HG02970 (cell line): ENCODE results near the gene HECTD1.
"Not testable (repeated sequence)": the region's sequence is repeated elsewhere in the genome, so short reads cannot be mapped to it uniquely, and the experiment has no call there.

Experiments
- ATAC-seq: cut with Tn5 transposase; IDR thresholded peaks from one replicate; pipeline ENCODE4 v1.9.1; 2021; ENCODE audit warnings: mild to moderate bottlenecking, moderate library complexity, moderate number of reproducible peaks; ENCODE audit not compliant: unreplicated experiment, low FRiP score

HECTD1 gene

DNA sequence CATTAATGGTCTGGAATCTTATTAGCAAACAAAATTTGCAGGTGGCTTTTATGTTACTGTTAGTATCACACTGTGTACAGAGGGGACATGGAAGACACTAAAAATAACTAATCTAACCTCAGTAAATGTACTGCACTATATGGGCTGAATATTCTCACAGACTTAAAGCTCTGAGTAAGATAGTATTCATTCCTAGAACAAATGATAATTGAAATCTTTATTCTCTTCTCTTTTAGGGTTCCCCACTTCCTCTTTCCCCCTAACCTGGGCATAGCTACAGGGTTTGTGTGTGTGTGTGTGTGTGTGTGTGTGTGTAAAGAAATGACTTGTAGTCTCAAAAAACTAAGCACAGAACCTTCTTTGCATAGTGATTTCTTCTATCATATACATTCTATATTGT lies 21.4 kb upstream of the HECTD1 start:
- peak; percentile 68 for ATAC-seq

DNA sequence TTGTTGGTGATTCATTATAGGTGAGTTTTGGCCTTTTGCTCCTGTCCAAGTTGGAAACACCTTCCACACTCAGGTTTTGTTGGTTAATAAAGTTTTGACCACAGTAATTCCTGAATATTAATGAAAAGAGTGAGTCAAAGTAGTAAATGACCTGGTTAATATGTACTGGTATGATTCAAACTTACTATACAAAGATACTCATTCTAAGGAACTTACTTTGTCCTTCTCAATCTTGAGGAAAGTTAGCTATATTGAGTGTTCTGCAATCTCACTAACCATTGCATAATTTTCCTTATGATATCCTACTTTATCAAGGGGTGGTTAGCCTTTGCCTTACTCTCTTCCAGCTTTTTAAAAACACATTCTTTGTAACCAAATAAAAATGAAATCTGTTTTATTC lies 20.9 kb upstream of the HECTD1 start:
- ATAC-seq, result no peak

DNA sequence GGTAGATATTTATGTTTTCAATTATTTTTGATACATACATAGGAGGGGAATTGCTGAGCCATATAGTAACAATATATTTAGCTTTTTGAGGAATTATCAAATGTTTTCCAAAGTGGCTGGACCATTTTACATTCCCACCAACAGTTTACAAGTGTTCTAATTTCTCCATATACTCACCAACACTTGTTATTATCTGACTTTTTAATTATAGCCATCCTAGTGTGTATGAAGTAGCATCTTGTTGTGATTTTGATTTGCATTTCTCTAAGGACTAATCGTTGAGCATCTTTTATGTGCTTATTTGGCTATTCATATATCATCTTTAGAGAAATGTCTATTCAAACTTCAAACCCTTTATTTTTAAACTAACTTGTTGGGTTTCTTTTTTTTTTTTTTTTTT lies 17.2 kb upstream of the HECTD1 start:
- no peak for ATAC-seq

DNA sequence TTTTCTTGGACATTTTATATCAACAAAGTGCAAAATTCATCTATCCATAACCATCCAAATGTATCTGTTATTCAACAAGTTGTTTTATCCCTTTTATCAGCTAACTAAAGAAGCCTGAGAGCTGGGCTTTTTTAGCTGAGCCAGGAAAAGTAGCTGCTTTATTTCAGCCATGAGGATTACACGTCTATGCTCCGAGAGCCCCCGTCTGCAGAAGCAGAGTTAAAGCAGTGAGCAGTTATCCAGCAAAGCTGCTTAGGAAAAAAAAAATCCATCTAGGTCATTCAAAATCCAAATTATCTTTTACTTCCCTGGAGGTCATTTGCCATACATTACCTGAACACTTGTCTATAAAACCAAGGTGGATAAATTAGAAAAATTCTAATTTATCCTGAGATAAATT lies 15.7 kb upstream of the HECTD1 start:
- no peak for ATAC-seq

DNA sequence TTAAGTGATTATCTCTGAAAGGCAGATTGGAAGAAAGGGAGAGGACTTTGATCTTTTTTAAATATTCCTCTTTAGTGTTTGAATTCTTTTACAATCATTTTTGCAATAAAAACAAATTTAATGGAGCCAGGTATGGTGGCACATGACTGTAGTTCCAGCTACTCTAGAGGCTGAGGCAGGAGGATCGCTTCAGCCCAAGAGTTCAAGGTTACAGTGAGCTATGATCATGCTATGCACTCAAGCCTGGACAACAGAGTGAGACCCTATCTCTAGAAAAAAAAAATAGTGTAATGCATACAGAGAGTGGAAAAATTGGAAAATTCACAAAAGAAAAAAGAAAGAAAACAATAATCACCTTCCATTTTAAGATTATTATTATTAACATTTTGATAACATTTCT lies 15.2 kb upstream of the HECTD1 start:
- ATAC-seq, result no peak

DNA sequence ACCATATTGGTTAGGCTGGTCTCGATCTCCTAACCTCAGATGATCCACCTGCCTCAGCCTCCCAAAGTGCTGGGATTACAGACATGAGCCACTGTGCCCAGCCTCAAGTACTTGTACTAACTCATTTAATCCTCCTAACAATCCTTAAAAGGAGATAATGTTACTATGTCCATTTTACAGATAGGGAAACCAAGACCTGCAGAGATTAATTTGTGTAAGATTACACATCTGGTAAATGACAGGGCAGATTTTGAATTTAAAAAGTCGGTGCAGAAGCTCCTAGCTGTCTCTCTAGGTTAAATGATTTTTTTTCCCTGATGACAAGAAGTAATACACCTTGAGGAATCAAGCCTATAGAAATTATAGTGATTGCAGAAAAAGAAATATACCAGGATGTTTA lies 13.7 kb upstream of the HECTD1 start:
- ATAC-seq, result no peak

DNA sequence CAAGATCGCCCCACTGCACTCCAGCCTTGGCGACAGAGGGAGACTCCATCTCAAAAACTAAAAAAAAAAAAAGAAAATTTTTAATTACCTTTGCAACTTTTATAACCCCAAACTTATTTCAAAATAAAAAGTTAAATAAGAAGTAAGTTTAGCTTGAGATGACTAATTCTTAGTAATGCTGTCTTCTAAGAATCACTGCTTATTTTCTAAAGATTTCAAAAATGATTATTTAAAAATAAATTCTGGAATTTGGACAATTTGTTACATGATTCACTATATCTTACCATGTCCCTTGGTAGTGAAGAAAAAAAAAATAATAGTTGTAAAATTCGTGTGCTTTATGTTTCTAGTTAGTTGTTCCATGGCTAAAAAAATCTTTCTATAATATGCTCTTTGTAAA lies 11.6 kb upstream of the HECTD1 start:
- ATAC-seq, result no peak

DNA sequence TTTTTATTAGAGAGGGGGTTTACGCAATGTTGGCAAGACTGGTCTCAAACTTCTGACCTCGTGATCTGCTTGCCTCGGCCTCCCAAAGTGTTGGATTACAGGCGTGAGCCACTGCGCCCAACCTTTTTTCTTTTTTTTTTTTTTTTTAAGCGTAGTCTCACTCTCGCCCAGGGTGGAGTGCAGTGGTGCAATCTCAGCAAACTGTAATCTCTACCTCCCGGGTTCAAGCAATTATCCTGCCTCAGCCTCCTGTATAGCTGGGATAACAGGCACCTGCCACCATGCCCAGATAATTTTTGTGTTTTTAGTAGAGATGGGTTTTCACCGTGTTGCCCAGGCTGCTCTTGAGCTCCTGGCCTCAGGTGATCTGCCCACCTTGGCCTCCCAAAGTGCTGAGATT lies 8.8 kb upstream of the HECTD1 start:
- no peak for ATAC-seq

DNA sequence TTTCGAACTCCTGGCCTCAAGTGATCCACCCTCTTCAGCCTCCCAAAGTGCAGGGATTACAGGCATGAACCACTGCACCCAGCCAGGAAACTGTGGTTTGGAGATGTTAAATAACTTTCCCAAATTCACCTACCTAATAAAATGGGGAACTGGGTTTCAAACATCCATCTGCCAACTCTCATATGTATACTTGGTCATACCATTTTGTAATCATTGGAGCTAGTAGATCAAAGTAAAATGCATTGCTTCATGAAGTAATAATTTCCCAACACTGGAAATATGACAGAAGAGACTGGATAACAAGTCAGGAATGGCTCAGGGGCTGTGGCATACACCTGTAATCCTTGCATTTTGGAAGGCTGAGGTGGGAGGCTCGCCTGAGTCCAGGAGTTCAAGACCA lies 5.3 kb upstream of the HECTD1 start:
- no peak for ATAC-seq

DNA sequence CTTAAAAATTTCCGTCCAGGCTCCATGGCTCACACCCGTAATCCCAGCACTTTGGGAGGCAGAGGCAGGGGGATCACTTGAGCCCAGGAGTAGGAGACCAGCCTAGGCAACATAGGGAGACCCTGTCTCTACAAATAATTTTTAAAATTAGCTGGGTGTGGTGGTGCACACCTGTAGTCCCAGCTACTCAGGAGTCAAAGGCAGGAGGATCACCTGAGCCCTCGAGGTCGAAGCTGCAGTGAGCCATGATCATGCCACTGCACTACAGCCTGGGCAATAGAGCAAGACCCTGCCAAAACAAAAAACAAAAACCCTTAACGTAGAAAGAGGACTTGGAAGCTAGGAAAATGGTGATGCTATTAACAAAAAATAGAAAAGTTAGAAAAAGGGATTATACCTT lies 2.0 kb upstream of the HECTD1 start:
- ATAC-seq, result no peak

DNA sequence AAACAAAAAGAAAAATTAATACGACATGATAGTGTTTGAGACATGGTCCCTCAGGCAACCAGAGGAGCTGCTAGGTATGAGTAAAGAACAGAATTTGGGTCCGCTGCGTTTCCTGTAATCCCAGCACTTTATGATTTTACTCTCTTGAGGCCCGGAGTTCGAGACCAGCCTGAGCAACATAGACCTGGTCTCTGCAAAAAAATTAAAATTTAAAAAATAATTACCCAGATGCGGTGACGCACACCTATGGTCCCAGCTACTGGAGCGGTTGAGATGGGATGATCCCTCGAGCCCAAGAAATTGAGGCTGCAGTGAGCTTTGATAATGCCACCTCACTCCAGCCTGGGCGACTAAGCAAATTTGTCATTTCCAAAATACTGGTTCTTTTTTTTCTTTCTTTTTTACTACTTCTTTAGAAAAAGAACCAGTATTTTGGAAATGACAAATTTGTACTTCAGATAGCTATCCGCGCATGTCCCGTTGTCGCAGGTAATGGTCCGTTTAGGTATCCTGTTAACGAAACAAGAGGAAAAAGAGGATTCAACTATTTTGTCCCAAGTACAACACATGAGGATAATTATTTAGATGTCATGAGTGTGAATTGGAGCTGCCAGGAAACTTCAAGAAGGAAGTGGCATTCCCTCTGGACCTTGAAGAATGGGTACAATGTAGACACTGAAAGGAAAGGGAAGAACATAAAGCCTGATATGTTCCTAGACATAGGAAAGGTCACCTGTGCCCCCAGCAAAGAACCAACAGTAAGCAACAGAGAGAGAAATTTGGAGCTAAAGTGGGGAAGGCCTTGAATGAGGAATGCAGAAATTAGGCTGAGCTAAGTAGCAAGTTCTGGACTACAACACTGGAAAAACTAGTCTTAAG lies 1.2 kb upstream of the HECTD1 start:
- no peak for ATAC-seq

DNA sequence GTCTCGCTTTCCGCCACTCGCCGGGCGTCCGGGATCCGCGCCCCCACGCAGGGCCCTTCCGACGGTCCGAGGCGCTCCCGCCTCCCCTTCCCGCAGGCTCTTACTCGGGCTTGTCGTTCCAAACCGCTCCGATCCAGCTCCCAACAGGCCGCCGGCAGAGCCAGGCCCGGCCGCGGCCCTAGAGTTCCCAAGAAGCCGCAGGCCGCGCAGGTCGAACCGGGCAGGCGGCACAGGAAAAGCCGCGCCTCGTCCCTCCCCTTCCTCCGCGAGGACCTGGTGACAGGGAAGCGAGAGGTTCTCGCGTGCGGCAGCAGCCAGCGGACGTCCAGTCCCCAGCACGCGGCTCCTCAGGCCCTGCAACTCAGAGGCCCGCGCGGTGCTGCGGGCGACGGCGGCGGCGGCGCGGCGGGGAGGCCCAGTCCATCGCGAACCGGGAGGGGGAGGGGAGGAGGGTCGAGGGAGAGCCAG lies 272 bp downstream of the HECTD1 start:
- no peak for ATAC-seq

DNA sequence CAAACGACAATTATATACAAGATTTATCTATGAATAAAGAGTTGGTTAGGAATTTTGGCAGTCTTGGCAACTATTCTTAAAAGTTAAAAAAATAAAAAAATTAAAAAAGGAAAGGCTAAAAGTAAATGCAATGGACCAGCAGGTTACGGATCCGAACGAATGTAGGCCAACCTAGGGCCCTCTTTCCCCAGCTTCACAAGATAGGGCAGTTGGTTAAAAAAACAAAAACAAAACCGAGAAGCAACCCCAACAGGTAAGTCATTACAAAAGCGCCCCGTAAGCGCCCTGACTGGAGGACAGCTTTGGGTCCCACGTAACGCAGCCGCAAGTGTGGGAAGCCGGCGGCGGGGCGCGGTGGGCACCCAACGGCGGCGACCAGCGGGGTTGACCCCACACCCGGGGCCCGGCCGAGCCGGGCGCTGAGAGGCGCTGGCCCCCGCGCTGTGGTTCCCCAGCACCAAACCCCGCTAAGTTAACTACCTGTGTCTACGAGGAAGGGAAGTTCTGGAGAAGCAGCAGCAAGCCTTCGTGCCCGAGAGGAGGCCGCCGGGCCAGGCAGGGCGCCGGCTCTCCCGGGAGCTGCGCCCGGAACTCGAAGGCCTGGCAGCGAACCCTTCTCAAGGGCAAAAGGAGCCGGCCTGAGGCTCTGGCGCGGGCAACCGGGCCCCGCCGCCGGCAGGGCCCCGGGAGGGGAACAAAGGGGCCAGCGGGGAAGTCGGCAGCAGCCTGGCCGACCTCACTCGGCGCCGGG lies 882 bp downstream of the HECTD1 start:
- ATAC-seq, result peak; percentile 17

DNA sequence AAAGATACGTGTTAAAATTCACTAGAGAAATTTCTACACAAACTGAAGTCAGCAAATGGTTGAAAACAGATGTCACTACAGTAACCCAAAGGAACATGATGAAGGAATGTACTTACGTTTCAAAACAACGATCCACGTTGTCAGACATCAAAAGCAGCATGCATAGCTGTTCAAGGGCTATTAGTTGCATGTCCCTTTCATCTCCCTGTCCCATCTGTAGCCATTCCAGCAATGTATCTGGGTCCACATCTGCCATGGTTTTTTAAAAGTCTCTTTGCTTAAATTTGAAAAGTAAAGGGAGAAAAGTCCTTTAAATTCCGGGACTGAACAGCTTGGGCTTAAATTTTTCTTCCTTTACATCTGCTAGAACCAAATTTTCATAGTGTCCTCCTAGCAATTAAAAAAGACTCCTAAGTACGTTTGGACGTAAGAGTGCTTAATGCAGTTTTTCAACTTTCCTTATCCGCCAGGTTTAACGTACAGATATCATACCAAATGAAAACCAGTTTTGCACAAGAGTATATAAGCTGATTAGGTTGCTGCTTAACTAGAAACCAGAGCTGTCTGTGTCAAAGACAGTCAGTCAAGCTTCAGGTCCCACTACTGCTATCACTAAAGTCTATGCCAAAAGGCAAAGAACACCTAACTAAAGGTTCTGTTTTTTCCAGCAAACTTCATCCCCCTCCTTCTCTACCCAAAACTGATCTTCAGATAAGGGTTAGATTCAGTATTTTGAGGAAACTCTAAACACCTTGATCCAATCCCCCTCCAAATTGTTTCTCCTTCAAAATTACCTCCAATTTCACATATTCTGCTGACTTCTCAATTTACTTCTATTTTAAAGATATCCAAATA lies 1.7 kb downstream of the HECTD1 start:
- no peak for ATAC-seq

DNA sequence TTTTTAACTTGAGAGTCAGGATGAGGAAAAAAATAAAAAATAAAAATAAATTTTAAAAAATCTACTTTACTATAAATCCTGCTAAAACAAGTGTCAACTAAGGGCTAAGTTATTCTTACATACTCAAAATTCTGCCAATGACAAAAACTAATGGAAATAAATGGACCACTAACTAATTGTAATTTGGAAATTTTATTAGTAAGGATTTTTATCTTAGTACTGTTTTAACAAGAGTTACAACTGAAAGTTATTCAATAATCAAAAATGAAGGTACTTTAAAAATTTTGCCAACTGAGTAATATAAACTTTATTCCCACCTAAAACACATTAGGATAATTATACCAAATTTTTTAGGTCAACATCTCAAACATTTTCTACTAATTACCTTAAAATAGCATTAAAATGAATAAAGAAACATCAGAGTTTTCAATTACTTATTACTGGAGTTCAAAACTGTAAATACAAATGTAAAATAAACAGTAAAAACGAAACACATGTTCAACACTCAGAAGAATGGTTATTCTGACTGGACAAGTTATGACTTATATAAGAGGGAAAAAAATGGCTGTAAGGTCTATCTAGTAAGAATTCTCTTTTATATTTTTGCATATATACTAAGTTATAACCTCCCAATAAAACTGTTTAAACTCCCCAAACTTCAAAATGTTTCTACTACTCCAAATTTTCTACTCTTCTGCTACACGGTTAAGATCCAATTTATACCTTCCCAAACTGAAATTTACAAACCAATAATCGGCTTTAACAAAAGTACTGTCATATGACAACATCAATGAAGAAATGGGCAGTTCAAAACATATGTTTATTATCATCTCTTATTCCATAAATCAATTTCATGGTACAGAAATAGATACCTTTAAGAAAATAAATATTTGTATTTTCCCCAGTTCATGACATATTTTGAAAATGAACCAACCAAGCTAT lies 2.7 kb downstream of the HECTD1 start:
- ATAC-seq, result no peak

DNA sequence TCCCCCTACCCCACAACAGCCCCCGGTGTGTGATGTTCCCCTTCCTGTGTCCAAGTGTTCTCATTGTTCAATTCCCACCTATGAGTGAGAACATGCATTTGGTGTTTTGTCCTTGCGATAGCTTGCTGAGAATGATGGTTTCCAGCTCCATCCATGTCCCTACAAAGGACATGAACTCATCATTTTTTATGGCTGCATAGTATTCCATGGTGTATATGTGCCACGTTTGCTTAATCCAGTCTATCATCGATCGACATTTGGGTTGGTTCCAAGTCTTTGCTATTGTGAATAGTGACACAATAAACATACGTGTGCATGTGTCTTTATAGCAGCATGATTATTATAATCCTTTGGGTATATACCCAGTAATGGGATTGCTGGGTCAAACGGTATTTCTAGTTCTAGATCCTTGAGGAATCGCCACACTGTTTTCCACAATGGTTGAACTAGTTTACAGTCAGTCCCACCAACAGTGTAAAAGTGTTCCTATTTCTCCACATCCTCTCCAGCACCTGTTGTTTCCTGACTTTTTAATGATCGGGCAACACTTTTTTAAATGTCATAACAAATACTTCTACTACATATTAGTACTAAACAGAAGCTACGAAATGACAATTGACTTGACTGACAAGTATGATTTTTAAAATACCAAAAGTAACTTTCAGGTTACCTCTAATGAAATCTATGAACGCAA lies 3.5 kb downstream of the HECTD1 start:
- not testable (repeated sequence) for ATAC-seq

DNA sequence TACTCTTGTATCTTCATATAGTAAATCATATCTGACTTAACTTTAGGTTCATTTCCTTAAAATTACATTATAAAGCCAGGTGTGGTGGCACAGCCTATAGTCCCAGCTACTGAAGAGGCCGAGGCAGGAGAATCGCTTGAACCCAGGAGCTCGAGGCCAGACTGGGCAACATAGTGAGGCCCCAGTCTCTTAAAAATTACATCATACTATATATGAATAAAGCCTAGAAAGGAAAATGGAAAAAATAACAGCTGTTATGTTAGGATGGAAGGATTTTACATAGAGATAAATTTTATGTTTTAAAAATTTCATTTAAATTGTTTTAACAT lies 4.2 kb downstream of the HECTD1 start:
- ATAC-seq, result no peak

DNA sequence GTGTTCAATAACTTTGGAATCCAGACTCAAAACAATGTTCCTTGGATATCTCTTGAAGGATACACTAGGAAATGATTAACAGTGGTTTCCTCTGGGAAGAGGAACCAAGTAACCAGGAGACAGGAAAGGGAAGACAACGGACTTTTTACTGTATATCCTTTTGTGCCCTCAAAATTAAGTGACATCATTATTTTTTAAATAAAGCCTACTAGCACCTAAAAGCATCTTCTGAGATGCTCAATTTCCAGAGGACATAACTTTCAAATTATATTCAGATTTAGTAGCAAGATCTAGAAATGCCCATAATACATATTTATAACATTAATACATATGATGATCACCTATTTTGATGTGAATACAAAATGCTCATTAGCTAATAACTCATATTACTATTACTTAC lies 6.5 kb downstream of the HECTD1 start:
- ATAC-seq, result no peak

DNA sequence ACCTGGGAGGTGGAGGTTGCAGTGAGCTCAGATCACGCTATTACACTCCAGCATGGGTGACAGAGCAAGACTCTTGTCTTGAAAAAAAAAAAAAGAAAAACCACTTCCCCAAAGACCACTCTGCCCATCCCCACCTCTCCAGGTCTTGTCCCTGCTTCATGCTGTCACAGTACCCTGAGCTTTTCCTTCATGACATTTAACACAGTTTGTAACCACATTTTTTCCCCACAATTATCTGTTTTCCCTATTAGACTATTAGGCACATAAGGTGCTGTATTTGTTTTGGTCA lies 6.9 kb downstream of the HECTD1 start:
- ATAC-seq, result no peak

DNA sequence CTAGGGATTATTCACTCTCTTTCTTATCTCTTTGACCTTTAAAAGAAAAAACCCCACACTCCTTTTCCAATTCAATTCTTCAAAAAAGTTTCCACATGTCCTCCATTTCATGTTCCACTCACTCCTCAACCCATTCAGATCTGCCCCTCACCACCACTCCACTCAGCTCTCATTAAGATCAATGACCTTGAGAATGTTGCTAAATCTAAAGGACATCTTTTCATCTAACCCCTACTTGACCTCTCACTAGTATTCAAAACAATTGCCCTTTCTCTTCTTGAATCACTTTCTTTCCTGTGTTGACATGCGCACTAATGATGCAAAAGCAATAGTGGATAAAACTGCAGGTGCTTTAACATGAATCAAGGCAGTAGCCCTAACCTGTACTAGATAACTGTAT lies 9.9 kb downstream of the HECTD1 start:
- ATAC-seq, result no peak
